Panc1 (cell line): Measurements from ENCODE around the gene SPTBN4.

ENCODE experiments used
- POLR2AphosphoS5 ChIP-seq: IDR thresholded peaks from 2 replicates; pipeline ENCODE4 v1.6.1; 2012; ENCODE audit warnings: mild to moderate bottlenecking, low read depth, low read length, moderate library complexity
- SIN3A ChIP-seq: IDR thresholded peaks from 2 replicates; pipeline ENCODE4 v1.6.1; 2012; ENCODE audit warnings: low read depth, mild to moderate bottlenecking, low read length, moderate library complexity, borderline replicate concordance; ENCODE audit not compliant: insufficient read depth
- TCF7L2 ChIP-seq: IDR thresholded peaks from 2 replicates; pipeline ENCODE4 v1.6.1; 2011; ENCODE audit warnings: mild to moderate bottlenecking, low read depth, low read length, inconsistent platforms
- TF ChIP-seq, protein P1 (sequence below): fragments of 450-650 bp; IDR thresholded peaks from 2 replicates; pipeline ENCODE4 v1.5.1; 2017; ENCODE audit warnings: mild to moderate bottlenecking
- TF ChIP-seq, protein P2 (sequence below), 2 experiments: IDR thresholded peaks; 2 replicates each; pipeline ENCODE4 v1.6.1; 2011 to 2012; ENCODE audit warnings: low read depth in 2 of 2, control low read depth in 1 of 2, low read length in 1 of 2, mild to moderate bottlenecking in 1 of 2, moderate library complexity in 1 of 2; ENCODE audit not compliant: insufficient read depth in 1 of 2

DNA sequence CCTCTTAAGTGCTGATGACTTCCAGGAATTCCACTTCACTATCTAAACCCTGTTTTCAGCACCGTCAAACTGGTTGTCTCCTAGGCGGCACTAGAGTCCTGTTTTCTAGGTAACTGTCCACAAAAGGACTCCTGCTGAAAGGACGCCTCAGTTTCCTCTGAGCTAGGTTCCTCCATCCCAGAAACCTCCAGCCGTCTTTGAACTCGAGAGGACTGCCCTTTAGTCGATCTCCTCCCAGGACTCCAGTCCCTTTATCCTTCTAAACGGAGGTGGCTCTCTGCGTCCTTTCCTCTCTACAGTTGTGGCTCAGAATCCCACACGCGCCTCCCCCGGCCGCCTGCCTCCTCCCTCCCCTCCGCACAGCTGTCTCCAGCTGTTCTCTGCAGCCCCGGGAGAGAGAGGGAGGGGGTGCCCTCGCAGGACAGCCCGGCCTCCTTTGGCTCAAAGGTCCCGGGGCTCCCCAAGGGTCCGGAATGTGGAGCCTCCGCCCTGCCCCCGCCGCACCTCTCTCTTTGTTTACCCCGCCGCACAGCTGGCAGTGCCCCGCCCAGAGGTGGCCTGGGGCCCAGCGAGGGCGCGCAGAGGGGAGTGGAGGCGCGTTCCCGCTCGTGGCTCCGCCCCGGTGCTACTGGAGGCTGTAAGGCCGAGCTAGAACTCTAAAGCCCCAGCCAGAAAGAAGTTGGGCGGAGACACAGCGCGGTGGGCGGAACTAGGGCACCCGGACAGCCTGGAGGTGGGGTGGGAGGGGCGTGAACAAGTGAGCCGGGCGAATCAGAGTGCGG lies 136.8 kb downstream of the SPTBN4 start:
- TF ChIP-seq, protein P1, sequence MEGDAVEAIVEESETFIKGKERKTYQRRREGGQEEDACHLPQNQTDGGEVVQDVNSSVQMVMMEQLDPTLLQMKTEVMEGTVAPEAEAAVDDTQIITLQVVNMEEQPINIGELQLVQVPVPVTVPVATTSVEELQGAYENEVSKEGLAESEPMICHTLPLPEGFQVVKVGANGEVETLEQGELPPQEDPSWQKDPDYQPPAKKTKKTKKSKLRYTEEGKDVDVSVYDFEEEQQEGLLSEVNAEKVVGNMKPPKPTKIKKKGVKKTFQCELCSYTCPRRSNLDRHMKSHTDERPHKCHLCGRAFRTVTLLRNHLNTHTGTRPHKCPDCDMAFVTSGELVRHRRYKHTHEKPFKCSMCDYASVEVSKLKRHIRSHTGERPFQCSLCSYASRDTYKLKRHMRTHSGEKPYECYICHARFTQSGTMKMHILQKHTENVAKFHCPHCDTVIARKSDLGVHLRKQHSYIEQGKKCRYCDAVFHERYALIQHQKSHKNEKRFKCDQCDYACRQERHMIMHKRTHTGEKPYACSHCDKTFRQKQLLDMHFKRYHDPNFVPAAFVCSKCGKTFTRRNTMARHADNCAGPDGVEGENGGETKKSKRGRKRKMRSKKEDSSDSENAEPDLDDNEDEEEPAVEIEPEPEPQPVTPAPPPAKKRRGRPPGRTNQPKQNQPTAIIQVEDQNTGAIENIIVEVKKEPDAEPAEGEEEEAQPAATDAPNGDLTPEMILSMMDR: no peak
- TF ChIP-seq, protein P2, sequence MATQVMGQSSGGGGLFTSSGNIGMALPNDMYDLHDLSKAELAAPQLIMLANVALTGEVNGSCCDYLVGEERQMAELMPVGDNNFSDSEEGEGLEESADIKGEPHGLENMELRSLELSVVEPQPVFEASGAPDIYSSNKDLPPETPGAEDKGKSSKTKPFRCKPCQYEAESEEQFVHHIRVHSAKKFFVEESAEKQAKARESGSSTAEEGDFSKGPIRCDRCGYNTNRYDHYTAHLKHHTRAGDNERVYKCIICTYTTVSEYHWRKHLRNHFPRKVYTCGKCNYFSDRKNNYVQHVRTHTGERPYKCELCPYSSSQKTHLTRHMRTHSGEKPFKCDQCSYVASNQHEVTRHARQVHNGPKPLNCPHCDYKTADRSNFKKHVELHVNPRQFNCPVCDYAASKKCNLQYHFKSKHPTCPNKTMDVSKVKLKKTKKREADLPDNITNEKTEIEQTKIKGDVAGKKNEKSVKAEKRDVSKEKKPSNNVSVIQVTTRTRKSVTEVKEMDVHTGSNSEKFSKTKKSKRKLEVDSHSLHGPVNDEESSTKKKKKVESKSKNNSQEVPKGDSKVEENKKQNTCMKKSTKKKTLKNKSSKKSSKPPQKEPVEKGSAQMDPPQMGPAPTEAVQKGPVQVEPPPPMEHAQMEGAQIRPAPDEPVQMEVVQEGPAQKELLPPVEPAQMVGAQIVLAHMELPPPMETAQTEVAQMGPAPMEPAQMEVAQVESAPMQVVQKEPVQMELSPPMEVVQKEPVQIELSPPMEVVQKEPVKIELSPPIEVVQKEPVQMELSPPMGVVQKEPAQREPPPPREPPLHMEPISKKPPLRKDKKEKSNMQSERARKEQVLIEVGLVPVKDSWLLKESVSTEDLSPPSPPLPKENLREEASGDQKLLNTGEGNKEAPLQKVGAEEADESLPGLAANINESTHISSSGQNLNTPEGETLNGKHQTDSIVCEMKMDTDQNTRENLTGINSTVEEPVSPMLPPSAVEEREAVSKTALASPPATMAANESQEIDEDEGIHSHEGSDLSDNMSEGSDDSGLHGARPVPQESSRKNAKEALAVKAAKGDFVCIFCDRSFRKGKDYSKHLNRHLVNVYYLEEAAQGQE (IDR thresholded peaks at IDR 0.05; ENCODE audit: insufficient read depth in 1 of 2, low read depth in 2 of 2, low read length in 1 of 2): no peak
- TF ChIP-seq TCF7L2 (no peak), POLR2AphosphoS5 (no peak), SIN3A (peak; percentile 85; the same call in 1 of the 2 replicates)
